ENCODE data around the gene SORCS2. TPM values are rescaled to one million over a fixed set of nuclear protein-coding genes. Genes with fewer than 3 reads are reported as not detected.

SORCS2 gene
- total and polyA plus RNA-seq, 2 experiments from 2014 or later: 0.92 to 6.9 TPM

DNA sequence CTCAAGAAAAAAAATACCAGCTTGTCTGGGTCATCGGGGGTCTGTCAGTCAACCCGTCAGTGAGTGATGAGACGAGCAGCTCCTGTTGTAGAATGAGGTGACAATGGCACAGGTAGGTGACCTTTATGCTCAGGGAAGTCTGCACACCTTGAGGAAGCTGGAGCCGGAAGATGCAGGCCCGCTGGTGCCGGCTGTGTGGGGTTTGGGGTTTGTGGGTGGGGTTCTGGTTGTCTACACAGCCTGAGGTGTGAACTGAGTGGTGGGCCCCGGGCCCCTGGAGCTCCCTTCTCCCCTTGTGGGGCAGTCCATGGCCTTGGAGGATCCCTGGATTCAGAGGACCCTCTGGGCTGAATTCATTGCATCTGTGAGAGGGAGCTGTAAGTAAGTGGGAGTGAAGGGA lies 75.5 kb downstream of the SORCS2 start:
- no peak for DNase-seq (ENCODE audit: low read depth in 1 of 2, low spot score in 1 of 2)
- TF ChIP-seq, protein P1, sequence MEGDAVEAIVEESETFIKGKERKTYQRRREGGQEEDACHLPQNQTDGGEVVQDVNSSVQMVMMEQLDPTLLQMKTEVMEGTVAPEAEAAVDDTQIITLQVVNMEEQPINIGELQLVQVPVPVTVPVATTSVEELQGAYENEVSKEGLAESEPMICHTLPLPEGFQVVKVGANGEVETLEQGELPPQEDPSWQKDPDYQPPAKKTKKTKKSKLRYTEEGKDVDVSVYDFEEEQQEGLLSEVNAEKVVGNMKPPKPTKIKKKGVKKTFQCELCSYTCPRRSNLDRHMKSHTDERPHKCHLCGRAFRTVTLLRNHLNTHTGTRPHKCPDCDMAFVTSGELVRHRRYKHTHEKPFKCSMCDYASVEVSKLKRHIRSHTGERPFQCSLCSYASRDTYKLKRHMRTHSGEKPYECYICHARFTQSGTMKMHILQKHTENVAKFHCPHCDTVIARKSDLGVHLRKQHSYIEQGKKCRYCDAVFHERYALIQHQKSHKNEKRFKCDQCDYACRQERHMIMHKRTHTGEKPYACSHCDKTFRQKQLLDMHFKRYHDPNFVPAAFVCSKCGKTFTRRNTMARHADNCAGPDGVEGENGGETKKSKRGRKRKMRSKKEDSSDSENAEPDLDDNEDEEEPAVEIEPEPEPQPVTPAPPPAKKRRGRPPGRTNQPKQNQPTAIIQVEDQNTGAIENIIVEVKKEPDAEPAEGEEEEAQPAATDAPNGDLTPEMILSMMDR (IDR thresholded peaks at IDR 0.05; ENCODE audit: low read depth, low read length): no peak
- H3K9me3 ChIP-seq (ENCODE audit: low read depth): no peaks in the 10 kb centered on the region
- H3K4me3 ChIP-seq: no peak overlapping the region
- no peak overlapping the region for H3K27ac ChIP-seq
- no peaks in the 10 kb centered on the region for H3K36me3 ChIP-seq
- H3K27me3 ChIP-seq: no peaks in the 10 kb centered on the region
- H3K4me1 ChIP-seq (ENCODE audit: low read depth): no peaks in the 10 kb centered on the region

DNA sequence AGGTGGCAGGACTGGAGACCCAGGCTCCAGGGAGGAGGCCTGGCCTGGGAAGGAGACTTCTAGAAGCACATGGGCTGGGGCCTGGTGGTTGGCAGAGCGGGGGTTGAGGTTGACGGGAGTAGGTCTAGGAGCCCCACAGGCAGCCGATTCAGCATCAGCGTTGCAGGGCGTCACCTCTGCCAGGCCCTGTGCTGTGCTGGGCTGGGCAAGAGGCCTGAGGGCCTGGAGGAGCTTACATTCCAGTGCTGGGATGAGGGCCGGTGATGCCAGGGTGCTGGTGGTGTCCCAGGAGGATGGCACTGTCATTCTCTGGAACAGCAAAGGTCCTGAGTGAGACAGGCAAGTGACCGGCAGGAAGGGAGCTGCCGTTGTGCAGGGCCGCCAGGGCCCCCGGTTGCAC lies 76.6 kb downstream of the SORCS2 start:
- TF ChIP-seq, protein P1 (IDR thresholded peaks at IDR 0.05; ENCODE audit: low read depth, low read length): no peak
- no peak overlapping the region for H3K27ac ChIP-seq
- H3K27me3 ChIP-seq: no peaks in the 10 kb centered on the region
- no peaks in the 10 kb centered on the region for H3K9me3 ChIP-seq (ENCODE audit: low read depth)
- no peaks in the 10 kb centered on the region for H3K36me3 ChIP-seq
- DNase-seq (ENCODE audit: low read depth in 1 of 2, low spot score in 1 of 2): no peak
- no peak overlapping the region for H3K4me3 ChIP-seq
- no peaks in the 10 kb centered on the region for H3K4me1 ChIP-seq (ENCODE audit: low read depth)

DNA sequence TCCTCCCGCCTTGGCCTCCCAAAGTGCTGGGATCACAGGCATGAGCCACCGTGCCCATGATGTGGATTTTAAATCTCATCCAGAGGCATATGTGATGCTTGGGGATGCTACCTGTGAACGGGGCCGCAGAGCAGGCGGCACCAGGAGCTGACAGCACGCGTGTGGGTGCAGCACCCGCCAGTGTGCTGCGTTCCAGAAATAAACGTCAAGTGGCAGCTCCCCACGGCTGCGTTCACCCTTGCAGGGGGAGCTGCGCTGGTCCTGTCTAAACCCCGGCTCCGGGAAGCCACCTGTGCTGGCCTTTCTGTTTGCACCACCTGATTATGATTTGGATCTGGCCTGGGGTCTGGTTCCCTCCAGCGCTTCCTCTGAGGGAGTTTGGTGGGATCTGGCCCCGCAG lies 77.8 kb downstream of the SORCS2 start:
- Histone ChIP-seq H3K4me1 (ENCODE audit: low read depth) (no peaks in the 10 kb centered on the region), H3K27me3 (no peaks in the 10 kb centered on the region), H3K9me3 (ENCODE audit: low read depth) (no peaks in the 10 kb centered on the region), H3K36me3 (no peaks in the 10 kb centered on the region), H3K4me3 (no peak overlapping the region), H3K27ac (no peak overlapping the region)
- TF ChIP-seq, protein P1 (IDR thresholded peaks at IDR 0.05; ENCODE audit: low read depth, low read length): no peak
- no peak for DNase-seq (ENCODE audit: low read depth in 1 of 2, low spot score in 1 of 2)

DNA sequence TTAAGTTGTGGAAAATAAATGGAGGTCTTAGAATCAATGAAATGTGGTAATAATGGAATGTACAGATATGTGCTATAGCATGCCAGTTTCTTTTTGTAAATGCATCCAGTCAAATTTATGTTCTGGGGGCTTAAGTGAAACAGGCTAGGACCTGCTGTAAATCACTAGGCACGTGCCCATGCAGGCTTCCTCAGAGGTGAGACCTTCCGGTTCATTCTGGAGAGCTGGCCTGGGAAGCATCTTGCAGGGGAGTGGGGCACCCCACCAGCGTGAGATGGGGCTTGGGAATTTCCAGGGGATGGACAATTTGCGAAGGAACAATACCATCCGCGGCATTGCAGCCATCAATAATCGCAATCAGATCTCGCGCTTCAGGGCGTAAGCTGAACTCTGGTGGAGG lies 80.1 kb downstream of the SORCS2 start:
- Histone ChIP-seq H3K9me3 (ENCODE audit: low read depth) (no peaks in the 10 kb centered on the region), H3K27ac (no peak overlapping the region), H3K36me3 (no peaks in the 10 kb centered on the region), H3K4me1 (ENCODE audit: low read depth) (no peaks in the 10 kb centered on the region), H3K27me3 (no peaks in the 10 kb centered on the region), H3K4me3 (no peak overlapping the region)
- TF ChIP-seq, protein P1 (IDR thresholded peaks at IDR 0.05; ENCODE audit: low read depth, low read length): no peak
- DNase-seq (ENCODE audit: low read depth in 1 of 2, low spot score in 1 of 2): no peak

DNA sequence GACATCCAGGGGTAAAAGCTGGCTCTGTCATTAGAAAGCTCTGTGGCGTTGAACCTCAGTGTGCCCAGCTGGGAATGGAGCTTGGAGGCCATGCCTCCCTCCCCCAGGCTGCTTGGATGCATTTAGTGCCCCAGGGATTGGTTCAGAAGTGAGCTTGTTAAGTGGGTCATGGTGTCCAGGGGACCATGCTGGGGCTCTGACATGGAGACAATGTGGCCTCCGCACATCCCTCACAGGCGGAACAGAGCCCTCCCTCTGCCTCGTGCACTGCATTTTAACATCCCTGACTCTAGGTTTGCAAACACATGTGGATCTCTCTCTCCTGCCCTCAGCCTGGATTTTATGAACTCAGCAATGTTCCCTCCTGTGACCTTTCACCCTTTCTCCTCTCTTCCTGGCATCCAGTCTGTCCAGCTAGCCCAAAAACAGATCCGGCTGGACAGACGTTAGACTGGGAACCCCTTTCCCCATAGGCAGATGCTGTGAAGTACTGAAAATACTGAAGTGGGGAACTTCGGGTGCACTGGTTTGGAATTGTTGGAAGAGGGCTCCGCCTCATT lies 81.5 kb downstream of the SORCS2 start:
- Histone ChIP-seq H3K36me3 (no peaks in the 10 kb centered on the region), H3K4me3 (no peak overlapping the region), H3K27ac (no peak overlapping the region), H3K4me1 (ENCODE audit: low read depth) (no peaks in the 10 kb centered on the region), H3K27me3 (no peaks in the 10 kb centered on the region), H3K9me3 (ENCODE audit: low read depth) (no peaks in the 10 kb centered on the region)
- TF ChIP-seq, protein P1 (IDR thresholded peaks at IDR 0.05; ENCODE audit: low read depth, low read length): no peak
- no peak for DNase-seq (ENCODE audit: low read depth in 1 of 2, low spot score in 1 of 2)

DNA sequence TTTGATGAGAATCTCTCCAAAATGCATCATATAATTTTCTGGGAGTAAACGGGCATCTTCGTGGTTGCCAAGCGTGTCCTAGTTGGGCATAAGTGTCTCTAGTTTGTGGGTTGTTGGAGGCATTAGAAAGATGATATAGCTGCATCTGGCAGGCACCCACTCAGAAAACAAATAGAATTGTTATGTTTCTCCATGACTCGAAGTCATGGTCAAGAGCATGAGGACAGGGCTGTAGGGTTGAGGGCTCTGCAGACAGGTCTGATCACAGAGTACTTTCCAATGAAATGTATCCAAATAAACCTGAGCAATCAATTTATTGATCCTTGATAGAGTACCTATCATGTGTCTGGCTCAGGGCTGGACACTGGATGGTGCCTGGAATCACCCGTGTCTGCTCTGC lies 82.7 kb downstream of the SORCS2 start:
- no peaks in the 10 kb centered on the region for H3K36me3 ChIP-seq
- no peaks in the 10 kb centered on the region for H3K27me3 ChIP-seq
- TF ChIP-seq, protein P1 (IDR thresholded peaks at IDR 0.05; ENCODE audit: low read depth, low read length): no peak
- H3K27ac ChIP-seq: no peak overlapping the region
- H3K4me1 ChIP-seq (ENCODE audit: low read depth): no peaks in the 10 kb centered on the region
- no peak for DNase-seq (ENCODE audit: low read depth in 1 of 2, low spot score in 1 of 2)
- no peaks in the 10 kb centered on the region for H3K9me3 ChIP-seq (ENCODE audit: low read depth)
- H3K4me3 ChIP-seq: no peak overlapping the region

Data from cardiac muscle cell (in vitro differentiated cells and primary cell).